ENCODE measurements around the gene SLC25A48.

SLC25A48 gene

DNA sequence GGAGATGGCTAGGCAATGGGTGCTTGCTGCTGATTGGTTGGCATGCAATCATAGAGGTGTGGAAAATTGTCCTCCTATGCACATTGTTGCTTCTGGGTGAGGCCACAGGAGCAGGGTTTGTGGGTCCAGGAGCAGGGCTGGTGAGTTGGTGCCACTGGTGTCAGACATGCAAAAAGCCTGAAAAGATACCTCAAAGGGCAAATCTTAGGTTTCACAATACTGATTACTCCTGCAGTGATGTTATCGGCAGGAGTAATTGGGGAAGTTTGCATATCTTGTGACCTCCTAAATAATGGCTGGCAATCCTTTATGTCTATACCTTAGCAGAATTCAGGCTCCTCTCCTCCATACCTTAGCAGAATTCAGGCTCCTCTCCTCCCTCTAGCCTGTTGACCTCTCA lies 25.2 kb downstream of the SLC25A48 start:
- DNase-seq = no peak

GRCh38 chr5:135861641-135862040 lies 27.2 kb downstream of the SLC25A48 start:
- DNase-seq = no peak

DNA sequence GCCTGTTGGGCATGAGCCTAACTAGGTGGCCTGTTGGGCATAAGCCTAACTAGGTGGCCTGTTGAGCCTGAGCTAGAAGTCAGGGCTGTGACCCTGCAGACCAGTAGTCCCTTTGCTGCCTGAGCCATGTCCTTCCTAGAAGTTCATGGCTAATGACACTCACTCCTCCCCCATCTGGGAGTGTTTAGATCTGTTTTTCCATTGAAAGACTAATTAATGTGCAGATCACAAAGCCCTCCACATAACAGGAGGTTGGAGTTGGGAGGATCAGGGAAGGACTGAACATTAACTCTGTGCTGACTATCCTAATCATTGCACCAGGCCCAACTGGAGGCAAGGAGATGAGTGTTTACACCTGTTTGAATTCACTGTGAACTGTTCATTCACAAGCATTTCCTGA lies 27.6 kb downstream of the SLC25A48 start:
- no peak for DNase-seq

DNA sequence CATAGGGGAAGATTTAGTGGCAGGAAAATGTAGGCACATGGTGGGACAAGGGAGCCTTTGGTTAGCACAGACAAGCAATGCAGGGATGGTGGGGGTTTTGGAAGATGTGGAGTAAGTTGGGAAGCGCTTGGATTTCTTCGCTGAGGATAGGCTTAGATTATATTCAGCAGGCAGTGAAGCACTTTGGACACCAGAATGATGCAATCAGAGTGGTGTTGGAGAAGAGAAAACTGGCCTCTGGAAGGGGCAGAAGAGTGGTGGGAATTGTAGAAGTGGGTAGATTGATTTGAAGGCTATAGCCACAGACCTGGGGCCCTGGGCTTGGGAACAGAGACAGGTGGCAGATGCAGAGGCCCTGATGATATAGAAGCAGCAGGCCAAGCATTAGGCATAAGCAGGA lies 28.3 kb downstream of the SLC25A48 start:
- DNase-seq = no peak

- DNase-seq = no peak
Measured at GRCh38 chr5:135864503-135865435, 30.3 kb downstream of the SLC25A48 start.

GRCh38 chr5:135866016-135866415 lies 31.6 kb downstream of the SLC25A48 start:
- no peak for DNase-seq

GRCh38 chr5:135867599-135867998 lies 33.1 kb downstream of the SLC25A48 start:
- no peak for DNase-seq

DNA sequence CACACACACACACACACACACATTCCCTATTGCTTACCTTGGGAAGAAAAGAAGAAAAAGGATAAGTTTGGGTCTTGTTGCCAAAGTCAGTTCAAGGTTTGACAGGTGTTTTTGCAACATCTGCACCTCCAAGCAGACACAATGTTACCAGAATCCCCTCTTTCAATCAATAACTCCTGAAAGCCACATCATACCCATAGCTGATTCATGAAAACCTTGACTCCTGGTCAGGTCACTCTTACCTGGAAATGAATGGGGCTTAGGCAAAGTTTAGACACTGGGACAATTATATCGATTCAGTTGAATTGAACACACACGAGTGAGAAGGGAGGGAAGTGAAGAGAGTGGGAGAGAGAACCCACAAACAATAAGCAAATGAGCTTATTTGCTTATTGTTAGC lies 34.2 kb downstream of the SLC25A48 start:
- no peak for DNase-seq

GRCh38 chr5:135869276-135869675 lies 34.8 kb downstream of the SLC25A48 start:
- DNase-seq = no peak

DNA sequence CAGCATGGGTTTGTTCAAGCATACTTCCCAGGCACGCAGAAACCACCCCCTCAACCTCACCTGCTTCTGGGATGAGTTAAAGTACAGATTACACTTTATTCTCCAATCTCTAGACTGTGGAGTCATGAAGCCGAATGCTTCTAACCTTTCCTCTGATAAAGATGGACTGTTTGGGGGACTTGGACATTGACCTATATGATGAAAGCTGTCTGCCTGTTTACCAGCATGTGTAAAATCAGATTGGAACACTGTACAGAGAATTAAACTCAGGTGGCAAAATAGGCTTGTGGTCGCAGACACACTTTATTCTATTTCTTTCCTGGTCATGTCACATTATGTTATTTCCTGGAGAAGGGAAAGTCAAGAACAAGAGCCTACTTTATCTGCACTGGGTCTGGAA lies 35.5 kb downstream of the SLC25A48 start:
- no peak for DNase-seq

DNA sequence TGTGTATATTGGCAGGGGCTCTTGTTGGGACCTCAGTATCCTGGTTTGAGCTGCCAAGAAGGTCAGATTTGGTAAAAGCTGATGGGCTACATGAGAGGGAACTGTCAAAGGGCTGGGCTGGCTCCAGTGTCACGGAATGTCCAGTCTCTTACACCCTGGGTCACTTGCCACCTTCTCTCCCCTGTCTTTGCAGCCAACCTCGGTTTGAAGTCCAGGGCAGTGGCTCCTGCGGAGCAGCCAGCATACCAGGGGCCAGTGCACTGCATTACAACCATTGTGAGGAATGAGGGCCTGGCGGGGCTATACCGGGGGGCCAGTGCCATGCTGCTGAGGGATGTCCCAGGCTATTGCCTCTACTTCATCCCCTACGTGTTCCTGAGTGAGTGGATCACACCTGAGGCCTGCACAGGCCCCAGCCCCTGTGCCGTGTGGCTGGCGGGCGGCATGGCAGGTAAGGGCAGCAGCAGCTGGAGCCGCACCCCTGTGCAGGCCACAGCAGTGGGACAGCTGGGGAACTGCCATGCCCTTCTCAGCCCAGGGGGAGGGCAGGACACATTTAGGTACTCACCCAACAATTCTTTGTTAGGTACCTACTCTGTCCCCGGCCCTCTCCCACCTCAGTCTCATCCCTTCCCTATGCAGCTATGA lies 36.9 kb downstream of the SLC25A48 start:
- DNase-seq = no peak

DNA sequence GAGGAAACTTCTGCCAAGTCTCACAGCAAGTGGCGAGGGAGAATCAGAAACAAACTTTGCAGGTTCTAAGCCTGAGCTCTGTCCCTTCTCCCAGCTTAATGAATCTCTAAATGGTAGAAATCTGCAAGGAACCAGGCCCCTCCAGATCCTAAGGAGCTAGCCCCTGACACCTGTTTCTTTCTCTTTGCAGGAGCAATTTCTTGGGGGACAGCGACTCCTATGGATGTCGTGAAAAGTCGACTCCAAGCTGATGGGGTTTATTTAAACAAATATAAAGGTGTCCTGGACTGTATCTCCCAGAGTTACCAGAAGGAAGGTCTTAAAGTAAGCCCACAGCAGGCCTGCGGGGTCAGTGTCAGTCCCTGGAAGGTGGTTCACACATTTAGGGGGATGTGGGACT lies 39.4 kb downstream of the SLC25A48 start:
- no peak for DNase-seq

DNA sequence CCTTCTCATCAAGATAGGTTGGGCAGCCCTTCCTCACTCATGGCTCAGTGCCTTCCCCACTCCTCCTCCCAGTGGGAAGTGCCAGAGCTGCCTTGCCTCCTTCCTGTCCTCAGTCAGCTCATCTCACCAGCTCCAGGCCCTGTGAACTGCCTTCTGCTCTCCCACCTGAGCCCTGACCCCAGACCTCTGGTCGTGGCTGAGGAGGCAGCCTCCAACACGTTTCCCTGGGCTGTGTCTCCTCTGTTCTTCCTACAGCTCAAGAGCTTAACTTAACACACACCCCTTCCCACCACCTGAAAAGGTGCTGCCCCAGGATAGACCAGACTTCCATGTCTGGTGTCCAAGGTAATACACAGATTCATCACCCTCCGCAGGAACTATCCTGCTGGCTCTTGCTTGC lies 40.0 kb downstream of the SLC25A48 start:
- no peak for DNase-seq

GRCh38 chr5:135875567-135875966 lies 41.1 kb downstream of the SLC25A48 start:
- no peak for DNase-seq

- DNase-seq = no peak
Measured at GRCh38 chr5:135876146-135876545, 41.7 kb downstream of the SLC25A48 start.

DNA sequence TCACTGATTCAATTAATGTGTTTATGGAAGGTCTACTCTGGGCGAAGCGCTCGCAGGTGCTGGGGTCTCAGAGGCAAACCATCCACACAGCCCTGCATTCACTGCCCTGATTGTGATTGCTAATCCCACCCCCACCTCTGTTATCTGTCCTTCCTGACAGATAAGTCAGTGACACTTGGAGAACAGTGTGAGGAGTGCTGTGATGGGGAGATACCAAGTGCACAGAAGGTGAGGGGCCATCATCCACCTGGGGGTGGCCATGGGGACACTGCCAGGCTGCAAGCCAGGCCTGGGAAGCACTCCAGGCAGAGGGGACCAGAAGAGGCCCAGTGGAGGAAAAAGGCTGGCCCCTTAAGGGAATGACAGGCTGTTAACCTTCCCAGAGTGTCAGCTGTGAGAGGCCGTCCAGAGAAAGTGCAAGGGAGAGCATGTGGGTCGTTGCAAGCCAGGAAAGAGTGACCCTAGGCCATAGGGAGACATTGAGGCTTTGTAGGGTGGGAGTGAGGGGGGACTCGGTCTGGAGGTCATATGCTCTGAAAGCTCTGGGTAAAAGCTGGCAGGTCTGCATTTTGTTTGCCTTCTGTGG lies 43.2 kb downstream of the SLC25A48 start:
- DNase-seq = no peak

- DNase-seq = no peak
Measured at GRCh38 chr5:135878156-135878620, 43.7 kb downstream of the SLC25A48 start.

DNA sequence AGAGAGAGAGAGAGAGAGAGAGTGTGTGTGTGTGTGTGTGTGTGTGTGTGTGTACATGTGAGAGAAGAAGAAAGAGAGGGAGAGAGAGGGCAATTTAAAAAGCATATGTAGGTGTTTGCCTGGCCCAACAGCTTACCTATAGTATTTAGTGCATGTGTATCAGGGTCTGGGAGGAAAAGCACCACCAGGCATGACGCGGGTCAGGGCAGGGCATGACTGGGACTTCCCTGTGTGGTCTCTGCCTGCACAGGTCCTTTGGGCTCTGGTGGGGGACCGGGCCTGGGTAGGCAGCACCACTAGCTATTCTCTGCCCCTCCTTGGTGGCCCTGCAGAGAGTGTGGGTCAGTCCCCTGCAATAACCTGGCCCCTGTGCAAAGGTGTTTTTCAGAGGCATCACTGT lies 45.1 kb downstream of the SLC25A48 start:
- DNase-seq = no peak

DNA sequence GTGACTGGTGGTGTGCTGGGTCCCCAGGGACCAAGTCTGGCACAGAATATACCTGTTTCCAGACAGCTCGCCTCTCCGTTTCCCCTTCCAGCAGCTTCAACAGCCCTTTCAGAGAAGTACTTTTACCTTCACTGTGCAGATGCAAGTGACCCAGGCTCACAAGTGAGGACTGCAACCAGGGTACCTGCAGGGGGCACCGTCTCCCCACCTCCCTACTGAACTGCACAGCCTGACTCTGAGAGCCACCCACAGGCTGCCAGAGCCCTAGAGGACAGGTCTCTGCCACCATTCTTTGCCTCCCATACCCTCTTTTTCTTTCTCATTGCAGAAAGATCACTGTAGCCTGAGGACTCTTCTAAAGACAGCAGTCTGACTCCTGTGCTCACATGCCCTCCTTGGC lies 45.8 kb downstream of the SLC25A48 start:
- no peak for DNase-seq

DNA sequence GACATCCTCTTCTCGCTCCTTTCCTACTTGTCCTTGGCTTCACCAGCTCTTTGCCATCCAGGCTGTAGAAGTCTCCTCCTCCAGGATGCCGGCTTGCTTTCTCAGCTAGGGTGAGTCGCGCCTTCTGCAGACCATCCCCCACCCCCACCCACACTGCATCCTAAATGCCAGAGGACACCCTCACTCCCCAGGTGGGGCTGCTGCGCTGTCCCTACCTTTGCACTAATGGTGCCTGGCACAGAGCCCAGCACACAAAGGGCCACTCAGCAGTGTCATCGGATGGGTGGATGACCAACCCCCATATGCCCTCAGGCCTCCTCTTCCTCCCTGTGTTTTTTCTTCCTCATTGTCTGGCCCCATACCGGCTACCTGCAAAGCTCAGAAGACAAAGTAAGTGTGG lies 46.3 kb downstream of the SLC25A48 start:
- no peak for DNase-seq

GRCh38 chr5:135881244-135881643 lies 46.8 kb downstream of the SLC25A48 start:
- no peak for DNase-seq

DNA sequence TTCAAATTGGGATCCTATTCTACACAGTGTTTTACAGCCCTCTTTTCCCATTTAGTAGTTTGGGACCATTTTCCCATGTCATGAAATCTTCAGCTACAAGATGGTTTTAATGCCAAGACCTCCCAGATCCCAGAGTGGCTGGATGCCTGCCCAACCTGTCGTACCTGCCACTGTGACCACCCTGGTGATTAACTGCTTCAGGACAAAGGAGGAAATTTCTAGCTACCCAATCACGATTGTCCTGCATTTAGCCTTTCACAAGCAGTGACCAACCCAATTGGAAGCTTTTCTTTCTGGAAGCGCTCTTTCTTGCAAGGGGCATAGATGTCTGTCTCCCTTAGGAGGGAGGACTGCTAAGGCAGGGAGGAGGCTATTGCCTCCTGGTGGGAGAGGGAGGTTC lies 47.4 kb downstream of the SLC25A48 start:
- no peak for DNase-seq

DNA sequence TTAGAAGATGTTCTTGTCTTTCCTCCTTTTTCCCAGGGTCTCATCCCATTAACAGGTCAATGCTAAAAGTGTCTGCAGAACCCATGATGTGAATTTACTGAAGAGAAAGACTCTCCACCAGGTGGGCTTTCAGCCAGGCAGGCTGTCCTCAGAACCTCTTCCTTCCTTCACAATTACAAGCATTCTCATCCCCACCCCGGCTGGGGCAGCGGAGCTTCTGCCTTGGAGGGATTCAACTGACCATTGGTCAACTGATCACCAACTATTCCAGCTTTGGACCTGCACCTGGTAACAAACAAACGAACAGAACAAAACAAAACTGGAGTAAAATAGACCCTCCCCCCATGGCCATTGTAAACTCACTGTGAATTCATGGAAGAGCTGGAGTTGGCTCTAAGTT lies 48.6 kb downstream of the SLC25A48 start:
- DNase-seq = no peak

- no peak for DNase-seq
Measured at GRCh38 chr5:135883441-135883840, 49.0 kb downstream of the SLC25A48 start.

Measured in activated effector memory CD4-positive, alpha-beta T cell treated with Interleukin-2 at 50 U/mL for 16 hours (primary cell).